HCT116 (cell line): Measurements from ENCODE around the gene COPS2. TPM values are rescaled to one million over a fixed set of nuclear protein-coding genes. Genes with fewer than 3 reads are reported as not detected.

Experiments
- ATAC-seq: fragments of 200-7000 bp; cut with Tn5 transposase; 2 replicates; pipeline ENCODE4 v1.9.1; 2020; ENCODE audit warnings: mild to moderate bottlenecking, moderate library complexity
- BruUV-seq: library from RNA; stranded (reverse); fragments of 400-500 nt; replicated peaks from 2 replicates; lab custom pipeline; 2021; lab: Mats Ljungman, UMichigan
- CTCF ChIA-PET: fragments of 300-600 bp; sonication (Branson Sonifier 250); formaldehyde crosslinking; loops from one replicate; lab custom pipeline; 2021; ENCODE audit warnings: antibody characterized with exemption; lab: Charles Lee
- POLR2A ChIA-PET: fragments of 300-600, 350-600 bp; sonication (Branson Sonifier 250); formaldehyde crosslinking; loops from one replicate; lab custom pipeline; 2021; ENCODE audit warnings: antibody characterized with exemption; lab: Charles Lee
- RAD21 ChIA-PET, 2 experiments: fragments of 300-600 bp; sonication (Branson Sonifier 250); formaldehyde crosslinking; loops; one replicate each; lab custom pipeline; 2023; ENCODE audit warnings: low total read pairs in 2 of 2; ENCODE audit not compliant: uncharacterized antibody in 2 of 2, unreplicated experiment in 2 of 2, low non-redundant PET in 1 of 2; lab: Charles Lee
- DNase-seq: peaks from one replicate; pipeline ENCODE4 v3.0.0-alpha.2; 2010; ENCODE audit warnings: low read depth, low spot score
- H2AFZ ChIP-seq: fragments of 200-600 bp; shearing (Covaris generic), sonication (generic); 2 replicates; pipeline ENCODE4 v1.6.1; 2017; ENCODE audit warnings: low read depth, mixed run types, mixed read lengths, antibody characterized with exemption, low read length; ENCODE audit not compliant: poor library complexity, severe bottlenecking
- H3K27ac ChIP-seq: 2 replicates; pipeline ENCODE4 v1.5.1; 2012; ENCODE audit warnings: low read depth, low read length
- H3K27me3 ChIP-seq: fragments of 200-600 bp; sonication (generic); 2 replicates; pipeline ENCODE4 v1.6.1; 2016; ENCODE audit warnings: mixed run types, low read length, mixed read lengths; ENCODE audit not compliant: insufficient read depth
- H3K36me3 ChIP-seq, 2 experiments: fragments of 200-500 bp in 1 of 2; fragments of 200-600 bp in 1 of 2; sonication (Bioruptor generic) in 1 of 2; sonication (generic) in 1 of 2; 2 replicates each; pipeline versions ENCODE4 v1.5.1 to v1.6.1; 2014 to 2016; ENCODE audit warnings: low read length in 2 of 2, inconsistent platforms in 1 of 2, mixed read lengths in 1 of 2, mixed run types in 1 of 2; ENCODE audit not compliant: insufficient read depth in 2 of 2, control insufficient read depth in 1 of 2
- H3K4me1 ChIP-seq, 2 experiments: fragments of 200-600 bp in 1 of 2; sonication (generic) in 1 of 2; 2 replicates each; pipeline versions ENCODE4 v1.5.1 to v1.6.1; 2012 to 2017; ENCODE audit warnings: low read length in 2 of 2, inconsistent platforms in 1 of 2, mild to moderate bottlenecking in 1 of 2, mixed read lengths in 1 of 2, mixed run types in 1 of 2, moderate library complexity in 1 of 2; ENCODE audit not compliant: insufficient read depth in 2 of 2, control insufficient read depth in 1 of 2
- H3K4me2 ChIP-seq: fragments of 200-600 bp; sonication (generic); 2 replicates; pipeline ENCODE4 v1.6.1; 2017; ENCODE audit warnings: mixed run types, low read length, mixed read lengths
- H3K4me3 ChIP-seq, 2 experiments: fragments of 200-600 bp in 1 of 2; sonication (generic) in 1 of 2; replicated peaks in 1 of 2; 2 replicates each; pipeline ENCODE4 v1.5.1; 2011 to 2016; ENCODE audit warnings: low read length in 2 of 2, control low read depth in 1 of 2, low read depth in 1 of 2, mild to moderate bottlenecking in 1 of 2, mixed read lengths in 1 of 2, mixed run types in 1 of 2
- H3K79me2 ChIP-seq: fragments of 200-600 bp; sonication (generic); 2 replicates; pipeline ENCODE4 v1.6.1; 2017; ENCODE audit warnings: mild to moderate bottlenecking, mixed run types, low read length, moderate library complexity, mixed read lengths; ENCODE audit not compliant: insufficient read depth
- H3K9ac ChIP-seq: fragments of 200-600 bp; sonication (generic); 2 replicates; pipeline ENCODE4 v1.6.1; 2016; ENCODE audit warnings: low read length, mixed read lengths
- H3K9me2 ChIP-seq: fragments of 200-600 bp; sonication (generic), shearing (Covaris generic); 2 replicates; pipeline ENCODE4 v1.6.1; 2017; ENCODE audit warnings: mixed run types, mild to moderate bottlenecking, moderate library complexity; ENCODE audit not compliant: insufficient read depth
- H3K9me3 ChIP-seq, 2 experiments: fragments of 200-500 bp in 1 of 2; fragments of 200-600 bp in 1 of 2; sonication (Bioruptor generic) in 1 of 2; sonication (generic) in 1 of 2; 2 replicates each; pipeline ENCODE4 v1.6.1; 2014 to 2017; ENCODE audit warnings: low read length in 2 of 2, mixed read lengths in 2 of 2, inconsistent platforms in 1 of 2, low read depth in 1 of 2, mild to moderate bottlenecking in 1 of 2, mixed run types in 1 of 2, moderate library complexity in 1 of 2; ENCODE audit not compliant: control insufficient read depth in 1 of 2, insufficient read depth in 1 of 2
- H4K20me1 ChIP-seq: fragments of 200-600 bp; sonication (generic), shearing (Covaris generic); 2 replicates; pipeline ENCODE4 v1.6.1; 2017; ENCODE audit warnings: mixed run types, mild to moderate bottlenecking, moderate library complexity; ENCODE audit not compliant: insufficient read depth
- CBX3 ChIP-seq: IDR thresholded peaks from 2 replicates; pipeline ENCODE4 v1.6.1; 2012; ENCODE audit warnings: low read depth
- CEBPB ChIP-seq: IDR thresholded peaks from 2 replicates; pipeline ENCODE4 v1.6.1; 2012; ENCODE audit warnings: low read depth
- FOSL1 ChIP-seq: IDR thresholded peaks from 2 replicates; pipeline ENCODE4 v1.6.1; 2012; ENCODE audit warnings: low read depth
- SIN3A ChIP-seq: IDR thresholded peaks from 2 replicates; pipeline ENCODE4 v1.6.1; 2012; ENCODE audit warnings: low read depth
- intact Hi-C: fragments of 100-400 bp; cut with micrococcal nuclease; formaldehyde crosslinking; loops from 2 replicates; pipeline ENCODE4 v1.10.0; 2022
- total RNA-seq: library from RNA; stranded (reverse); gene quantifications from one replicate; pipeline ENCODE4 v1.2.1, GENCODE V29; 2021; ENCODE audit not compliant: unreplicated experiment
- TF ChIP-seq, protein P1 (sequence below), 3 experiments: fragments of 200-600 bp in 1 of 3; sonication (generic) in 1 of 3; IDR thresholded peaks in 2 of 3; conservative IDR thresholded peaks in 1 of 3; 2 replicates each; pipeline ENCODE4 v1.5.1; 2012 to 2017; ENCODE audit warnings: low read depth in 2 of 3, low read length in 2 of 3, antibody characterized with exemption in 1 of 3, borderline replicate concordance in 1 of 3, control low read depth in 1 of 3, mild to moderate bottlenecking in 1 of 3, mixed read lengths in 1 of 3, mixed run types in 1 of 3, moderate library complexity in 1 of 3; ENCODE audit not compliant: insufficient read depth in 1 of 3

COPS2 gene
- total RNA-seq, 1 experiment from 2014 or later = 93.6 TPM

DNA sequence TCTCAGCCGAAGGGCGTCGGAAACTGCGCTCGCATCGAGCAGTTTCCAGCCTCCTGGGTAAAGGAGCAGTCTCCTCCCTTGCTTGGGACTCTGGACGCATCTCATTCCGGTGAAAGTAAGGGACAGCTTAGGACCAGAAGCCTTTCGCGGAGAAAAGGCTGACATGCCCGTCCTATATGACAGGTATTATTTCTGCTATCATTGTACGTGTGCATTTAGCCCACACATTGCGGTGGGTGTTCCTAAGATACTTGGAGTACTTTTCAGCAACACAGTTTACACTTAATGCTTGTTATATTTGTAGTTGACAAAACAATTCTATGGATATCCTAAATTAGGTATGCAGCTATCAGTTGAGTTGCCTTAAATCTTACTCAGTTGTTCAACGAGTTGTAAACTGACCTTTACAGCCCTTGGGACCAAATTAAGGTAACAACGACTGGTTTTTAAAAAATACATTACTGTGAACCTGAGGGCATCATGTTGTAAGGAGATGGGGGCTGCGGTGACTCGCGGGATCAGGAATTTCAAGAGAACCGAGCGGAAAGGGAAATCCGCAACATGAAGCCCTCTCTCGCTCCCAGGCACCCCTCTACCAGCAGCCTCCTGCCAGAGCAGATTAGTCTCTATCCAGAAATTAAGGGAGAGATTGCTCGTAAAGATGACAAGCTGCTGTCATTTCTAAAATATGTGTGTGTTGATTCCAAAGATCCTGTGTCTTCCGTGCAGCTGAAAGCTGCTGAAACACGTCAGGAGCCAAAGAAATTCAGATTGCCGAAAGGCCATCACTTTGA is 632 bp upstream of the COPS2 start:
- peaks cover 5% of the 10 kb centered on the region; the same call in 1 of the 2 replicates for H4K20me1 ChIP-seq
- no peak for TF ChIP-seq FOSL1
- peak; percentile 27; the same call in 1 of the 2 replicates for TF ChIP-seq SIN3A
- TF ChIP-seq CBX3 = no peak
- ChIA-PET CTCF (interaction anchor here (1.0 to 1.8 kb wide), 2 partner anchors 10 to 14 kb away, joined by 3 to 15 read pairs; partner anchors contain the start of gene GALK2), POLR2A (interaction anchor here (2.2 kb wide), 1 partner anchor 14 kb away, joined by 16 read pairs; the partner anchor contains the start of gene GALK2), RAD21 (no interaction called here)
- peak overlapping the region; percentile 90 for H3K9ac ChIP-seq
- intact Hi-C loops = no loop called here
- peak overlapping the region; percentile 78 for H3K4me2 ChIP-seq
- no peaks in the 10 kb centered on the region for H3K27me3 ChIP-seq
- H3K27ac ChIP-seq = peak overlapping the region; percentile 40
- H3K9me2 ChIP-seq = no peaks in the 10 kb centered on the region
- peaks cover 16 to 28% of the 10 kb centered on the region in 2 experiments for H3K4me1 ChIP-seq
- H3K4me3 ChIP-seq = peak overlapping the region; percentile 92 to 94
- H3K9me3 ChIP-seq = no peaks in the 10 kb centered on the region
- no peaks in the 10 kb centered on the region for H3K36me3 ChIP-seq
- H2AFZ ChIP-seq = peak overlapping the region; percentile 89
- ATAC-seq = peak; percentile 51; the same call in 1 of the 2 replicates
- TSS peak; percentile 72 for BruUV-seq
- no peak for DNase-seq
- peaks cover 55% of the 10 kb centered on the region for H3K79me2 ChIP-seq

DNA sequence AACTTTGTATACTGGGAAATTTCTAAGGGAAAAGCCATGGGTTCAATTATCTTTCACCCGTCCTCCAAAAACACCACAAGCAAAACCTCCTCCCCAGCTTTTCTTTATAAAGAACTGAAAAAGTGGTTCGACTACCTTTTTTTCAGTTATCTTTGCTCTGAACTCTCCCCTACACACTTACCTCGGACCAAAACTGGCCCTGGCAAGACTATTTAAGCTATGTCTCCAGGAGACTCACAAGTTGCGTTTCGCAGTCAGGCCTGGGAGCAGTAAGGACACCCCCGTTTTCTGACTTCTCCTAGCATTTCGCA is 645 bp downstream of the COPS2 start:
- Histone ChIP-seq H3K4me2 (peak overlapping the region; percentile 84), H3K27me3 (no peaks in the 10 kb centered on the region), H4K20me1 (peaks cover 10% of the 10 kb centered on the region; the same call in 1 of the 2 replicates), H2AFZ (no peak overlapping the region), H3K79me2 (peaks cover 68% of the 10 kb centered on the region), H3K9ac (peak overlapping the region; percentile 90), H3K36me3 (no peaks in the 10 kb centered on the region), H3K27ac (peak overlapping the region; percentile 46; the same call in 1 of the 2 replicates), H3K9me3 (no peaks in the 10 kb centered on the region), H3K4me3 (peak overlapping the region; percentile 92 to 94), H3K9me2 (no peaks in the 10 kb centered on the region), H3K4me1 (peaks cover 16 to 28% of the 10 kb centered on the region in 2 experiments)
- RAD21 ChIA-PET = no interaction called here
- POLR2A ChIA-PET = interaction anchor here (2.2 kb wide), 1 partner anchor 16 kb away, joined by 16 read pairs; the partner anchor contains the start of gene GALK2
- intact Hi-C loops = no loop called here
- DNase-seq = no peak
- TF ChIP-seq, protein P1, sequence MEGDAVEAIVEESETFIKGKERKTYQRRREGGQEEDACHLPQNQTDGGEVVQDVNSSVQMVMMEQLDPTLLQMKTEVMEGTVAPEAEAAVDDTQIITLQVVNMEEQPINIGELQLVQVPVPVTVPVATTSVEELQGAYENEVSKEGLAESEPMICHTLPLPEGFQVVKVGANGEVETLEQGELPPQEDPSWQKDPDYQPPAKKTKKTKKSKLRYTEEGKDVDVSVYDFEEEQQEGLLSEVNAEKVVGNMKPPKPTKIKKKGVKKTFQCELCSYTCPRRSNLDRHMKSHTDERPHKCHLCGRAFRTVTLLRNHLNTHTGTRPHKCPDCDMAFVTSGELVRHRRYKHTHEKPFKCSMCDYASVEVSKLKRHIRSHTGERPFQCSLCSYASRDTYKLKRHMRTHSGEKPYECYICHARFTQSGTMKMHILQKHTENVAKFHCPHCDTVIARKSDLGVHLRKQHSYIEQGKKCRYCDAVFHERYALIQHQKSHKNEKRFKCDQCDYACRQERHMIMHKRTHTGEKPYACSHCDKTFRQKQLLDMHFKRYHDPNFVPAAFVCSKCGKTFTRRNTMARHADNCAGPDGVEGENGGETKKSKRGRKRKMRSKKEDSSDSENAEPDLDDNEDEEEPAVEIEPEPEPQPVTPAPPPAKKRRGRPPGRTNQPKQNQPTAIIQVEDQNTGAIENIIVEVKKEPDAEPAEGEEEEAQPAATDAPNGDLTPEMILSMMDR (IDR thresholded peaks at IDR 0.05 in 2 of 3, conservative IDR thresholded peaks at IDR 0.05 in 1 of 3; ENCODE audit: borderline replicate concordance in 1 of 3, insufficient read depth in 1 of 3, low read depth in 2 of 3, low read length in 2 of 3) = no peak
- 0 out of 2 replicates have a peak, but pooled peaks have one; percentile 8 for TF ChIP-seq CEBPB
- CTCF ChIA-PET = interaction anchor here (1.8 kb wide), 1 partner anchor 8 kb away, joined by 15 read pairs; no protein-coding TSS in a partner anchor
- no peak for ATAC-seq
- BruUV-seq = no TSS peak
